K562 (cell line): ENCODE data around the gene IP6K3. TPM values are rescaled to one million over a fixed set of nuclear protein-coding genes. Genes with fewer than 3 reads are reported as not detected.

ENCODE experiments used
- CBFA2T2 ChIP-seq: fragments of 450-650 bp; conservative IDR thresholded peaks from 2 replicates; pipeline ENCODE4 v1.6.1; 2017; ENCODE audit warnings: mild to moderate bottlenecking
- FOXA3 ChIP-seq, 2 experiments: fragments of 450-650 bp in 1 of 2; sonication (generic) in 1 of 2; formaldehyde crosslinking; IDR thresholded peaks in 1 of 2; conservative IDR thresholded peaks in 1 of 2; 2 replicates each; pipeline versions ENCODE4 v1.4.0 to v1.8.0; 2020 to 2022; ENCODE audit warnings: mild to moderate bottlenecking in 2 of 2, missing genetic modification reagents in 1 of 2
- FOXK2 ChIP-seq, 2 experiments: fragments of 450-650 bp; IDR thresholded peaks in 1 of 2; conservative IDR thresholded peaks in 1 of 2; 2 replicates each; pipeline ENCODE4 v1.6.1; 2016; ENCODE audit warnings: low read depth in 2 of 2, mild to moderate bottlenecking in 1 of 2
- MYNN ChIP-seq, 2 experiments: sonication (generic); formaldehyde crosslinking in 1 of 2; IDR thresholded peaks; 2 replicates each; pipeline versions ENCODE4 v1.5.0 to v1.6.1; 2016 to 2020; ENCODE audit warnings: antibody characterized with exemption in 1 of 2, missing genetic modification reagents in 1 of 2
- TAF15 ChIP-seq: fragments of 200-400 bp; formaldehyde crosslinking; IDR thresholded peaks from 2 replicates; pipeline ENCODE4 v1.6.1; 2017; ENCODE audit warnings: mild to moderate bottlenecking, low read depth, low read length, moderate library complexity
- TCF7L2 ChIP-seq: fragments of 150-350 bp; IDR thresholded peaks from 2 replicates; pipeline ENCODE4 v1.6.1; 2016; ENCODE audit warnings: low read depth, mild to moderate bottlenecking, low read length, moderate library complexity
- ZNF174 ChIP-seq: fragments of 250-450 bp; sonication (Bioruptor Pico); IDR thresholded peaks from 2 replicates; pipeline ENCODE4 v1.4.0; 2020; ENCODE audit warnings: mild to moderate bottlenecking
- ZNF253 ChIP-seq: fragments of 250-450 bp; sonication (Bioruptor Pico); conservative IDR thresholded peaks from 2 replicates; pipeline ENCODE4 v1.6.1; 2021; ENCODE audit warnings: mild to moderate bottlenecking
- ZNF707 ChIP-seq: fragments of 250-450 bp; sonication (Bioruptor Pico); conservative IDR thresholded peaks from 2 replicates; pipeline ENCODE4 v1.8.0; 2022; ENCODE audit warnings: inconsistent platforms, mild to moderate bottlenecking, moderate library complexity
- polyA plus RNA-seq, 8 experiments: library from polyadenylated mRNA; depleted of rRNA in 4 of 8; stranded (reverse) in 5 of 8; unstranded in 3 of 8; fragments of >200 nt; fragmentation: Nextera tagmentation in 2 of 8; fragmentation: Illumina TruSeq in 1 of 8; extraction: Ambion mirVana in 2 of 8; extraction: Trizol in 1 of 8; gene quantifications; 2 replicates each; pipeline versions ENCODE4 v1.2.1 to v1.2.3, GENCODE V29; 2011 to 2014; ENCODE audit warnings: inconsistent platforms in 1 of 8, missing spikeins in 1 of 8
- total RNA-seq, 7 experiments: library from RNA; depleted of rRNA in 6 of 7; stranded (reverse); fragments of >200 nt in 6 of 7; fragmentation: Illumina TruSeq in 2 of 7; extraction: Trizol in 2 of 7; gene quantifications; 2 replicates each; pipeline versions ENCODE4 v1.2.1 to v1.2.3, GENCODE V29; 2011 to 2021; ENCODE audit warnings: low replicate concordance in 1 of 7
- TF ChIP-seq, protein P1 (sequence below): sonication (generic); formaldehyde crosslinking; IDR thresholded peaks from 2 replicates; pipeline ENCODE4 v1.5.0; 2020; ENCODE audit warnings: missing genetic modification reagents
- TF ChIP-seq, protein P2 (sequence below): sonication (generic); formaldehyde crosslinking; IDR thresholded peaks from 2 replicates; pipeline ENCODE4 v1.8.0; 2022; ENCODE audit warnings: missing genetic modification reagents, mild to moderate bottlenecking, moderate library complexity, borderline replicate concordance
- TF ChIP-seq, protein P3 (sequence below): fragments of 450-650 bp; conservative IDR thresholded peaks from 2 replicates; pipeline ENCODE4 v1.6.1; 2016; ENCODE audit warnings: missing genetic modification characterization, low read depth, mild to moderate bottlenecking, missing compliant biosample characterization, moderate library complexity

Gene IP6K3
- total and polyA plus RNA-seq, 9 of the 15 experiments (the other 6 are each of a cell fraction or from before 2014, with no cell fraction given) = not detected

DNA sequence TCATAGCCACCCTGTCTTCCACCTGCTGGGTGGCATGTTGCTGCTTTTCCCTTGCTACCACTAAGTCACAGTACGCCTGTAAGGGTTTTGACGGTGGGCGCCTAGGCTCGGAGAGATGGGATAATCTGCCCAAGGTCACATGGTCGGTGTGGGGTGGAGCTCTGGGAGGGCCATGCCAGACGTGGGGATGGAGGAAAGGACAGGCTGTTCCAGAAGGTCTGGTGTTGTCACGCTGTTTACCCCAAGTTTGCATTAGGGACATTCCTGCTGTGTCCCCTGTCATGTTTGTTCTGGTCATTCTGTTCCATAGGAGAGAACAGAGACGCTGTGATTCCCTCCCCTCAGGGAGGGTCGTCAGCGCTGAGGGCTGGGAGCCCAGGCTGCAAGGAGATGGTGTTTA, 16.1 kb downstream of the IP6K3 start (continued):
- TF ChIP-seq FOXA3 (CRISPR knock-in tag; conservative IDR thresholded peaks at IDR 0.05 in 1 of 2, IDR thresholded peaks at IDR 0.05 in 1 of 2) = peak in 1 of 2 experiments; percentile 47; a peak in 1 of 4 replicates
- no peak for TF ChIP-seq TAF15
- TF ChIP-seq, protein P1, sequence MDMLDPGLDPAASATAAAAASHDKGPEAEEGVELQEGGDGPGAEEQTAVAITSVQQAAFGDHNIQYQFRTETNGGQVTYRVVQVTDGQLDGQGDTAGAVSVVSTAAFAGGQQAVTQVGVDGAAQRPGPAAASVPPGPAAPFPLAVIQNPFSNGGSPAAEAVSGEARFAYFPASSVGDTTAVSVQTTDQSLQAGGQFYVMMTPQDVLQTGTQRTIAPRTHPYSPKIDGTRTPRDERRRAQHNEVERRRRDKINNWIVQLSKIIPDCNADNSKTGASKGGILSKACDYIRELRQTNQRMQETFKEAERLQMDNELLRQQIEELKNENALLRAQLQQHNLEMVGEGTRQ (CRISPR knock-in tag) = peak; percentile 35; the same call in 1 of the 2 replicates
- TF ChIP-seq, protein P2, sequence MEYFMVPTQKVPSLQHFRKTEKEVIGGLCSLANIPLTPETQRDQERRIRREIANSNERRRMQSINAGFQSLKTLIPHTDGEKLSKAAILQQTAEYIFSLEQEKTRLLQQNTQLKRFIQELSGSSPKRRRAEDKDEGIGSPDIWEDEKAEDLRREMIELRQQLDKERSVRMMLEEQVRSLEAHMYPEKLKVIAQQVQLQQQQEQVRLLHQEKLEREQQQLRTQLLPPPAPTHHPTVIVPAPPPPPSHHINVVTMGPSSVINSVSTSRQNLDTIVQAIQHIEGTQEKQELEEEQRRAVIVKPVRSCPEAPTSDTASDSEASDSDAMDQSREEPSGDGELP (CRISPR knock-in tag) = no peak
- no peak for TF ChIP-seq CBFA2T2
- TF ChIP-seq MYNN (IDR thresholded peaks at IDR 0.05) = no peak
- TF ChIP-seq MYNN (CRISPR knock-in tag; IDR thresholded peaks at IDR 0.05) = no peak
- TF ChIP-seq, protein P3, sequence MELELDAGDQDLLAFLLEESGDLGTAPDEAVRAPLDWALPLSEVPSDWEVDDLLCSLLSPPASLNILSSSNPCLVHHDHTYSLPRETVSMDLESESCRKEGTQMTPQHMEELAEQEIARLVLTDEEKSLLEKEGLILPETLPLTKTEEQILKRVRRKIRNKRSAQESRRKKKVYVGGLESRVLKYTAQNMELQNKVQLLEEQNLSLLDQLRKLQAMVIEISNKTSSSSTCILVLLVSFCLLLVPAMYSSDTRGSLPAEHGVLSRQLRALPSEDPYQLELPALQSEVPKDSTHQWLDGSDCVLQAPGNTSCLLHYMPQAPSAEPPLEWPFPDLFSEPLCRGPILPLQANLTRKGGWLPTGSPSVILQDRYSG (tag) = no peak
- no peak for TF ChIP-seq TCF7L2
- TF ChIP-seq ZNF174 = no peak
- no peak for TF ChIP-seq ZNF253
- no peak for TF ChIP-seq ZNF707 (CRISPR knock-in tag)
- TF ChIP-seq FOXK2 (conservative IDR thresholded peaks at IDR 0.05 in 1 of 2, IDR thresholded peaks at IDR 0.05 in 1 of 2; ENCODE audit: low read depth in 2 of 2) = no peak
